ENCODE data around the gene SNRNP200. TPM values are rescaled to one million over a fixed set of nuclear protein-coding genes. Genes with fewer than 3 reads are reported as not detected.
A peak's percentile ranks its signal among the peaks of the same experiment; 100 is the strongest.

The SNRNP200 gene
- polyA plus RNA-seq, 2 donors: 52.5 to 65.6 TPM

DNA sequence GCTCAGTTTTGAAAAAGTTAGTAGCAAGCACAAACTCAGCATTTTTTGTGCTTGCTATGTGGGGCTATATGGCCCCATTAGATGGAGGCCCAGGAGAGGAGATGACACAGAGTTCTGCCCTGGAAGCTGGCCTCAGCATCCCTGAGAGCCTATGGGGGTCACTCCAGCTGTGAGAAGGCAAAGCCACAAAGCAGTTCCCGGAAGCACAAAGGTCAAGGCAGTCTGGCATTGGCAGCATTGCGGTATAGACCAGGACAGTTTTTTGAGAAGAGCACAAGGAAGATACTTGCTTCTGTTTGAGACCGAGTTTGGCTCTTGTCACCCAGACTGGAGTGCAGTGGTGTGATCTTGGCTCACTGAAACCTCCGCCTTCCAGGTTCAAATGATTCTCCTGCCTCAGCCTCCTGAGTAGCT, 12.2 kb upstream of the SNRNP200 start:
- no peak overlapping the region for H3K4me3 ChIP-seq (ENCODE audit: low read depth in 1 of 2, low read length in 2 of 2)
- 79 to 94% methylated on average over 4 of the region's 4 CpGs for WGBS, 2 donors
- no peaks in the 10 kb centered on the region for H3K9me3 ChIP-seq (ENCODE audit: control insufficient read depth in 2 of 2, insufficient read depth in 1 of 2, low read depth in 1 of 2, low read length in 1 of 2)
- H3K4me1 ChIP-seq (ENCODE audit: control insufficient read depth in 2 of 2, insufficient read depth in 2 of 2, low read length in 1 of 2): peaks cover 0 to 2% of the 10 kb centered on the region in 2 donors
- no peak overlapping the region for H3K27ac ChIP-seq (ENCODE audit: low read depth in 2 of 2, low read length in 1 of 2)
- H3K27me3 ChIP-seq (ENCODE audit: control insufficient read depth in 1 of 2, insufficient read depth in 2 of 2, low read length in 2 of 2): no peaks in the 10 kb centered on the region
- H3K36me3 ChIP-seq (ENCODE audit: control insufficient read depth in 2 of 2, insufficient read depth in 2 of 2, low read length in 1 of 2): no peaks in the 10 kb centered on the region

DNA sequence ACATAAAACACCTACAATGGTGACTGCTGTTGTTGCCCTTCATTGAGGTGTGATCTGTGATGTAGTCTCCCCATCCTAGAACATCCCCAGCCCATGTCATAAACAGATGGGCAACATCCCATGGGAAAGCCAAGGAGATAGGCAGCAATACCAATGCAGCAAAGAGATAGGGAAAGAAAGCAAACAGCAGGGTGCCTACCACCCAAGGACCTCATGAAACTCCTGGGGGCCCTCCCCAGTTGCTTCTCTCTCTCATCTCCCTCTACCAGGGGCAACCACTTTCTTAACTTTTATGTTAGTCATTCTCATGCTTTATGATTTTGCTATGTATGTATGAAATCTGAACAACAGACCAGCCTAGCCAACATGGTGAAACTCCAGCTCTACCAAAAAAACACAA, 11.7 kb upstream of the SNRNP200 start:
- H3K4me1 ChIP-seq (ENCODE audit: control insufficient read depth in 2 of 2, insufficient read depth in 2 of 2, low read length in 1 of 2): peaks cover 0 to 2% of the 10 kb centered on the region in 2 donors
- no peak overlapping the region for H3K4me3 ChIP-seq (ENCODE audit: low read depth in 1 of 2, low read length in 2 of 2)
- no peaks in the 10 kb centered on the region for H3K9me3 ChIP-seq (ENCODE audit: control insufficient read depth in 2 of 2, insufficient read depth in 1 of 2, low read depth in 1 of 2, low read length in 1 of 2)
- no peaks in the 10 kb centered on the region for H3K36me3 ChIP-seq (ENCODE audit: control insufficient read depth in 2 of 2, insufficient read depth in 2 of 2, low read length in 1 of 2)
- H3K27me3 ChIP-seq (ENCODE audit: control insufficient read depth in 1 of 2, insufficient read depth in 2 of 2, low read length in 2 of 2): no peaks in the 10 kb centered on the region
- H3K27ac ChIP-seq (ENCODE audit: low read depth in 2 of 2, low read length in 1 of 2): no peak overlapping the region

DNA sequence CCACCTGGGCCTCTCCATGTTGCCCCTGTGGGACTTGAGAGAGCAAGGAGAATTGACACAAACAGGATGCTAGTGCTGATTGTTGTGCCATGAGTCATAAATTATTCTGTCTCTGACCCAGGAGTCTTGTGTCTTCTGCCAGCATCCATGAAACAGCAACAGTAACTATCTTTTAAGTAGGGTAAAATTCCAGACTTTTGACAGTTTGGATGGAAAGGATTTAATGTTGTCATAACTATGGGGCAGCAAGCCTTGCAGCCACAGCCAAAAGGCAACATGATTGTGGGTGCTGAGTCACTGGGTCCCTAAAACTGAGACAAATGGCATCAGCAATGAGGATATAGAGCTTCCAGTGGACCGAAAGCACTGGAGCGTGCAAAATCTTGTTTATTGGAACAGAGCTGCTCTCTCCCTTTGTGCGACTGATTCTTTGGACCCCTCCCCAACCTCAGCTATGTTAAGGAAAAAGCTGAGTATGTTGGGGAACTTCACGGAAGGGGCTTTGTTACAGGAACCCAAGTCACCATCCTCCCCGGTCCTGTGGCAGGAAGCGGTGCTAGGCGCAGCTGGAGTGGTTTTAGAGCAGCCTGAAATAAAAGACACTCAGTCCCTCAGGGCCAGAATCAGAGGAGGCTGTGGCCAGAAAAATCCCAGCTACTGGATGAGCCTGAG, 10.2 kb upstream of the SNRNP200 start:
- H3K27me3 ChIP-seq (ENCODE audit: control insufficient read depth in 1 of 2, insufficient read depth in 2 of 2, low read length in 2 of 2): no peaks in the 10 kb centered on the region
- H3K27ac ChIP-seq (ENCODE audit: low read depth in 2 of 2, low read length in 1 of 2): no peak overlapping the region
- H3K4me3 ChIP-seq (ENCODE audit: low read depth in 1 of 2, low read length in 2 of 2): no peak overlapping the region
- no peaks in the 10 kb centered on the region for H3K9me3 ChIP-seq (ENCODE audit: control insufficient read depth in 2 of 2, insufficient read depth in 1 of 2, low read depth in 1 of 2, low read length in 1 of 2)
- H3K4me1 ChIP-seq (ENCODE audit: control insufficient read depth in 2 of 2, insufficient read depth in 2 of 2, low read length in 1 of 2): no peaks in the 10 kb centered on the region
- 59 to 63% methylated on average over 7 of the region's 7 CpGs for WGBS, 2 donors
- H3K36me3 ChIP-seq (ENCODE audit: control insufficient read depth in 2 of 2, insufficient read depth in 2 of 2, low read length in 1 of 2): no peaks in the 10 kb centered on the region

DNA sequence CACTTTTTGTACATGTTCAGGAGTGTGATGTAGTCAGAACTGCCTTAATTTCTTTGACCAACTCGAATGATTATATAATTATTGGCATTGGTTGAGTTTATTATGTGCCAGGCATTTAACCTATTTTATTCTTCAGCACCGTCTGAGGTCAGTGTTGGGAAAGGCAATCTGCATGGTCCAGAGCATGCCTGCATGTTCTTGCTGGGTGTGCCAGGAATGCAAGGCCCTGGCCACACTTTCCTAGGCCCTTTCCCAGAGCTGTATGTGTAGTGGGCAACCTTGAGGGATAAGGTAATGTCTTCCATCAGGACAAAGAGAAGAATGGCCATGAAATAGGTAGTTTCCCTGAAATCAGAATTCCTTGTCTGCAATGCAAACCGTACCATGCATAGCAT, 9.7 kb upstream of the SNRNP200 start:
- no peak overlapping the region for H3K27ac ChIP-seq (ENCODE audit: low read depth in 2 of 2, low read length in 1 of 2)
- no peaks in the 10 kb centered on the region for H3K36me3 ChIP-seq (ENCODE audit: control insufficient read depth in 2 of 2, insufficient read depth in 2 of 2, low read length in 1 of 2)
- H3K4me3 ChIP-seq (ENCODE audit: low read depth in 1 of 2, low read length in 2 of 2): no peak overlapping the region
- H3K27me3 ChIP-seq (ENCODE audit: control insufficient read depth in 1 of 2, insufficient read depth in 2 of 2, low read length in 2 of 2): no peaks in the 10 kb centered on the region
- 72 to 83% methylated on average over 3 of the region's 3 CpGs for WGBS, 2 donors
- H3K9me3 ChIP-seq (ENCODE audit: control insufficient read depth in 2 of 2, insufficient read depth in 1 of 2, low read depth in 1 of 2, low read length in 1 of 2): no peaks in the 10 kb centered on the region
- no peaks in the 10 kb centered on the region for H3K4me1 ChIP-seq (ENCODE audit: control insufficient read depth in 2 of 2, insufficient read depth in 2 of 2, low read length in 1 of 2)

DNA sequence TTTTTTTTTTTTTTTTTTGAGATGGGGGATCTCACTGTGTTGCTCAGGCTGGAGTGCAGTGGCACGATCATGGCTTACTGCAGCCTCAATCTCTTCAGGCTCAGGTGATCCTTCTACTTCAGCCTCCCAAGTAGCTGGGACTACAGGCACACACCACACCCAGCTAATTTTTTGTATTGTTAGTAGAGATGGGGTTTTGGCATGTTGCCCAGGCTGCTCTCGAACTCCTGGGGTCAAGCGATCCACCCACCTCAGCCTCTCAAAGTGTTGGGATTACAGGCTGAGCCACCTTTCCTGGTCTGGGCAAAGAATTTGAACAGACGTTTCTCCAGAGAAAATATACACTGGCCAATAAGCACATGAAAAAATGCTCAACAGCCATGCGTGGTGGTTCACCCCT, 2.9 kb upstream of the SNRNP200 start:
- H3K9me3 ChIP-seq (ENCODE audit: control insufficient read depth in 2 of 2, insufficient read depth in 1 of 2, low read depth in 1 of 2, low read length in 1 of 2): no peaks in the 10 kb centered on the region
- 74 to 81% methylated on average over 5 of the region's 5 CpGs for WGBS, 2 donors
- H3K4me1 ChIP-seq (ENCODE audit: control insufficient read depth in 2 of 2, insufficient read depth in 2 of 2, low read length in 1 of 2): peaks cover 2 to 4% of the 10 kb centered on the region in 2 donors
- H3K27me3 ChIP-seq (ENCODE audit: control insufficient read depth in 1 of 2, insufficient read depth in 2 of 2, low read length in 2 of 2): no peaks in the 10 kb centered on the region
- no peak overlapping the region for H3K27ac ChIP-seq (ENCODE audit: low read depth in 2 of 2, low read length in 1 of 2)
- no peak overlapping the region for H3K4me3 ChIP-seq (ENCODE audit: low read depth in 1 of 2, low read length in 2 of 2)
- peaks cover under 1 to 3% of the 10 kb centered on the region in 2 donors for H3K36me3 ChIP-seq (ENCODE audit: control insufficient read depth in 2 of 2, insufficient read depth in 2 of 2, low read length in 1 of 2)

DNA sequence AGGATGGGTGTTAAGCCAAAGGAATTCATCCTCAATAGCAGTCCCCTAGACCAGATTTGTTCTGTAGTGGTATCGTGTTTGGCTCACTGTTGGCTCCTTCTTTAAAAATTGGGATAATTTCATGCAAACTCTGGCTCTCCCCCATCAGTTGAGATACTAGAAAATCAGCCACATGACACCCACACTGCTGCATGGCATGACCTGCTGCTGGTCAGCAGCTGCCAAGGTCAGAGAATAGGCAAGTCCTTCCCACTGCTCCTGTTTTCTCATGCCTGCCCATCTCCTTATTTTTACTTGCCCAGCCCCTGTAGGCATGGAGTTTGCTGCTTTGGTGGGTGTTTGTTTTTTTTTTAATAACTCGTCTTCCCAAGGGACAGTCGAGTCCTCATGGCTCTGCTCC, 1.0 kb upstream of the SNRNP200 start:
- H3K27ac ChIP-seq (ENCODE audit: low read depth in 2 of 2, low read length in 1 of 2): peak overlapping the region in 1 of 2 donors; percentile 86

DNA sequence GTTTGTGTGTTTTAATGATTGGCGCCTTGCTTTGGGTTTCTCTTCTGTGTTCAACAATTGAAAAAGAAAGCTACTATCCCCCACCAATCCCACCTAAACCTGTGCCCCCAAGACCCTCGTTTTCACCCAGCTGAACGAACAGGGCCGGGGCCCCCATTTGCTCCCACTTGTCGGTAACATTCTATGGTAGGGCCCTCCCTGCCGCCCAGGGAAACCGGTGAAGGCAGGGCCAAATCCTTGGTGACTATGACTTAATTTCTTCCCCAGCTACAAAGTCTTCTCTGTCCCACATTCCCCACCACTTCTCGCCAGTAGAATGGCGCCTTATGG, 598 bp upstream of the SNRNP200 start:
- H3K4me3 ChIP-seq (ENCODE audit: low read depth in 1 of 2, low read length in 2 of 2): peak overlapping the region; percentile 81 to 89
- H3K27ac ChIP-seq (ENCODE audit: low read depth in 2 of 2, low read length in 1 of 2): peak overlapping the region; percentile 86 to 94
- peaks cover 2 to 4% of the 10 kb centered on the region in 2 donors for H3K4me1 ChIP-seq (ENCODE audit: control insufficient read depth in 2 of 2, insufficient read depth in 2 of 2, low read length in 1 of 2)
- peaks cover 18 to 21% of the 10 kb centered on the region in 2 donors for H3K36me3 ChIP-seq (ENCODE audit: control insufficient read depth in 2 of 2, insufficient read depth in 2 of 2, low read length in 1 of 2)
- no peaks in the 10 kb centered on the region for H3K9me3 ChIP-seq (ENCODE audit: control insufficient read depth in 2 of 2, insufficient read depth in 1 of 2, low read depth in 1 of 2, low read length in 1 of 2)
- H3K27me3 ChIP-seq (ENCODE audit: control insufficient read depth in 1 of 2, insufficient read depth in 2 of 2, low read length in 2 of 2): no peaks in the 10 kb centered on the region
- WGBS, 2 donors: 15% methylated on average over 9 of the region's 9 CpGs

More for the DNA sequence above, 1.0 kb upstream of the SNRNP200 start:
- WGBS, 2 donors: 78 to 79% methylated on average over 3 of the region's 3 CpGs
- Histone ChIP-seq H3K4me3 (ENCODE audit: low read depth in 1 of 2, low read length in 2 of 2) (peak overlapping the region; percentile 81 to 89), H3K27me3 (ENCODE audit: control insufficient read depth in 1 of 2, insufficient read depth in 2 of 2, low read length in 2 of 2) (no peaks in the 10 kb centered on the region), H3K4me1 (ENCODE audit: control insufficient read depth in 2 of 2, insufficient read depth in 2 of 2, low read length in 1 of 2) (peaks cover 2 to 4% of the 10 kb centered on the region in 2 donors), H3K9me3 (ENCODE audit: control insufficient read depth in 2 of 2, insufficient read depth in 1 of 2, low read depth in 1 of 2, low read length in 1 of 2) (no peaks in the 10 kb centered on the region), H3K36me3 (ENCODE audit: control insufficient read depth in 2 of 2, insufficient read depth in 2 of 2, low read length in 1 of 2) (peaks cover 16 to 18% of the 10 kb centered on the region in 2 donors)

DNA sequence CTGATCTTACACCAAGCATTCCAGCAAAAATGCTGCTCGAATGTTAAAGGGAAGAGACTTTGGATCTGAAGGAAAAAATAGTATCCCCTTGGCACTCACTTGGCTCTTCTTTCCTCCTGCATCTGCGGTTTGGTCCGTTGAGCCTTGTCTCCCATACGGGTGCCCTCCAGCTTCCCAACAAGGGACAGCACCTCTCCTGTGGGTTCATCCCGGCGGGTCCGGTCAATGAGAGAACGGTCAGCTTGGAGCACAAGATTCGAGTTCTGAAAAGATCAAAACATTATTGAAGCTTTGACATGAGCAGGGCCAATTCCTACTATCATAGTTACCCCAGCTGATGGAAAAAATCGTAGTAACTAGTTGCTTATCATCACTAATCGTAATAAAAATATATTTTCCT, 740 bp downstream of the SNRNP200 start:
- 57 to 64% methylated on average over 11 of the region's 11 CpGs for WGBS, 2 donors
- Histone ChIP-seq H3K27ac (ENCODE audit: low read depth in 2 of 2, low read length in 1 of 2) (peak overlapping the region in 1 of 2 donors; percentile 28), H3K36me3 (ENCODE audit: control insufficient read depth in 2 of 2, insufficient read depth in 2 of 2, low read length in 1 of 2) (peaks cover 18 to 23% of the 10 kb centered on the region in 2 donors), H3K27me3 (ENCODE audit: control insufficient read depth in 1 of 2, insufficient read depth in 2 of 2, low read length in 2 of 2) (no peaks in the 10 kb centered on the region), H3K4me1 (ENCODE audit: control insufficient read depth in 2 of 2, insufficient read depth in 2 of 2, low read length in 1 of 2) (peaks cover 2 to 4% of the 10 kb centered on the region in 2 donors), H3K4me3 (ENCODE audit: low read depth in 1 of 2, low read length in 2 of 2) (peak overlapping the region; percentile 81 to 89), H3K9me3 (ENCODE audit: control insufficient read depth in 2 of 2, insufficient read depth in 1 of 2, low read depth in 1 of 2, low read length in 1 of 2) (no peaks in the 10 kb centered on the region)

DNA sequence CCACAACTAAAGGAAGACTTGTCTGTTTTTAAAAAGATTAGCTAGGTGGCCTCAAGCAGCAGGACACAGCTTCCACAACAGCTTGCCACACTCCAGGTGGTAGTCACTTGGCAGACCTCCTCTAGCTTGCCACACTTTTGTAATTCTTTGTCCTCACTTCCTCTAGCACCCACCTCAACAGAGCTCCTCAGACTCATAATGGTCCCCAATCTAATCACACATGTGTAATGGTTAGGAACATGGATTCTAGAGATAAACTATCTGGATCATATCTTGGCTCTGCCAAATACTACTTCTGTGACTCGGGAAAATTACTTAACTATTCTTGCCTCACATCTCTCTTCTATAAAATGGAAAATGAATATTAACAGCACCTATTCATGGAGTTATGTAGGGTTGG, 3.5 kb downstream of the SNRNP200 start:
- H3K9me3 ChIP-seq (ENCODE audit: control insufficient read depth in 2 of 2, insufficient read depth in 1 of 2, low read depth in 1 of 2, low read length in 1 of 2): no peaks in the 10 kb centered on the region
- H3K36me3 ChIP-seq (ENCODE audit: control insufficient read depth in 2 of 2, insufficient read depth in 2 of 2, low read length in 1 of 2): peaks cover 37 to 44% of the 10 kb centered on the region in 2 donors
- H3K4me1 ChIP-seq (ENCODE audit: control insufficient read depth in 2 of 2, insufficient read depth in 2 of 2, low read length in 1 of 2): peaks cover 2 to 4% of the 10 kb centered on the region in 2 donors
- no peak overlapping the region for H3K4me3 ChIP-seq (ENCODE audit: low read depth in 1 of 2, low read length in 2 of 2)
- no peaks in the 10 kb centered on the region for H3K27me3 ChIP-seq (ENCODE audit: control insufficient read depth in 1 of 2, insufficient read depth in 2 of 2, low read length in 2 of 2)
- no peak overlapping the region for H3K27ac ChIP-seq (ENCODE audit: low read depth in 2 of 2, low read length in 1 of 2)
- WGBS, 2 donors: 76 to 78% methylated on average over 1 of the region's 1 CpG

DNA sequence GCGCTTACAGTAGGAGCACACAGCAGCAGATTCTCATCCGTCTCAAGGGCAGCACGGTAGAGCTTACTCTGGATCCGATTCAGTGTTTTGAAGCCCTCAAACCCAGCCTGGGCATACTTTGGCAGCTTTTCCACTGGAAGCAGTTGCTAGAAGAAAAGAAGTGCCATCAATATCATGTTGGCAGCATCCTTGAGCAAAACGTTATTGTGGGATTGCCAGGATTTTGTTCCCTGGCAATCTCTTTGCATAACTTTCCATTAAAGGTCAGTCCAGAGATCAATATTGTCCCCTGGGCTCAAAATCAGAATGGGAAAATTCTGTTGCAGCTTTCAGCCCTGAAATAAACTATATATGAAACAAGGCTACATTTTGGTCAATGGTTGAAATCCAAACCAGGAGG, 8.4 kb downstream of the SNRNP200 start:
- Histone ChIP-seq H3K4me1 (ENCODE audit: control insufficient read depth in 2 of 2, insufficient read depth in 2 of 2, low read length in 1 of 2) (no peaks in the 10 kb centered on the region), H3K36me3 (ENCODE audit: control insufficient read depth in 2 of 2, insufficient read depth in 2 of 2, low read length in 1 of 2) (peaks cover 44 to 50% of the 10 kb centered on the region in 2 donors), H3K27me3 (ENCODE audit: control insufficient read depth in 1 of 2, insufficient read depth in 2 of 2, low read length in 2 of 2) (no peaks in the 10 kb centered on the region), H3K4me3 (ENCODE audit: low read depth in 1 of 2, low read length in 2 of 2) (no peak overlapping the region), H3K27ac (ENCODE audit: low read depth in 2 of 2, low read length in 1 of 2) (no peak overlapping the region), H3K9me3 (ENCODE audit: control insufficient read depth in 2 of 2, insufficient read depth in 1 of 2, low read depth in 1 of 2, low read length in 1 of 2) (no peaks in the 10 kb centered on the region)
- 79 to 85% methylated on average over 5 of the region's 5 CpGs for WGBS, 2 donors
